ENCODE measurements around the gene FXN.

FXN gene

DNA sequence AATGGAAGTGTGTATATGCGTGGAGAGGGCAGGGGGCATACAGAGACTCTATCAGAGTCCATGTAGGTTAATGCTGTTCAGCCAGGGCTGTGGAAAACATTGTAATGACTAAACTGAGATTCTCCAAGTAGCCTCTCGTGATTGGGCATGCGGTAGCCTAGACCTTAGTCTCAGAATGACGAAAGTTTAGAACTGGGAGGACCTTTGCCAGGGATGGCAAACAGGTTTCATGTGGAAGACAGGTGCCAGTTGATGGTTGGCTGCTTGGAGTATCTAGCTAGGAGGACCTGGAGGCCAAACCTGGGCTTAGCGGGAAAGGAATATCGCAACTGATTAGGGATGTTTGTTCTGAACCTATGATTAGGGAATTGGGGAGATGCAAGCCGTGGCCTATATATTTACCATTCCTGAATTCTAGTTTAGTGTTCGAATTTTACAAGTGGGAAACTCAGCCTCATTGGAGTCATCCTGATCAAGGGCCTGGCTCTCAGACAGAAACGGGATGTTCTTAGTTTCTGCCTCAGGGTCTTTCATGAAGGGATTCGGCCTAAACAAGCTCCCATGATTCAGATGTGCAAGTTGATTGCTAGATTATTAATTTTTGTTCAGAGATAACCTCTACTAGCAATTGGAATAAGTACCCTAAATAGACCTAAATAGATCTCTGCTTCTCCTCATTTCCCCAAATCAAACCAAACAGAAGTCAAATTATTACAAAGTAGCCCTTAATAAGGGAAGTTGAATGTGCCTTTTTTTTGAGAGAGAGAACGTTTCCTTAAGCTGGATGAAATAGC, 111.7 kb downstream of the FXN start:
- DNase-seq, result no peak

DNA sequence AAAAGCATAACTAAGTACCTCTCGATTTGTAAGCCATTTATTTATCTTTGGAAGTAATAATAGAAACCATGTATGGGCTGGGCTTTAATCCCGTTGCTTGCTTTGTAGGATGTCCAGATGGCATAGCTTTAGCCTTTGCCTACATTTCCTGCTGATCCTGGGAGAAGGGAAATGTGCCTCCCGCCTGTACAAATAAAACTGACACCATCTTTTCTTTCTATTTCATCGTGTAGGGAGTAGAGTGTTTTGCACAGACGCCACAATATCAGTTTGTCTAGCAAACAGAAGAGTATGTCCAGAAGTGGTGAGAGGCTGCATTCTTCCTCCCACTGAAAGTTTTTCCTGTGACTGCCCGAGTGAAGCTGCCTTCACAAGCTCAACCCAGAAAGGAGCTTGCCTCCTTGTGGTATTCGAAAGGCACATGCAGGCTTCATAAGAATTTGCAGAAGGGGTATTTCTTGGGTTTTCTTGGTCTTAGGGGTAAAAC, 113.8 kb downstream of the FXN start:
- no peak for DNase-seq

All from activated CD4-positive, alpha-beta T cell treated with anti-CD3 and anti-CD28 coated beads for 4 hours (primary cell).